HG02938 (cell line): ENCODE results near the gene DYDC1.
"Not testable (repeated sequence)": the region's sequence is repeated elsewhere in the genome, so short reads cannot be mapped to it uniquely, and the experiment has no call there.

Source experiments
- ATAC-seq: cut with Tn5 transposase; IDR thresholded peaks from one replicate; pipeline ENCODE4 v1.9.1; 2021; ENCODE audit warnings: mild to moderate bottlenecking, moderate library complexity; ENCODE audit not compliant: unreplicated experiment

DYDC1 gene

DNA sequence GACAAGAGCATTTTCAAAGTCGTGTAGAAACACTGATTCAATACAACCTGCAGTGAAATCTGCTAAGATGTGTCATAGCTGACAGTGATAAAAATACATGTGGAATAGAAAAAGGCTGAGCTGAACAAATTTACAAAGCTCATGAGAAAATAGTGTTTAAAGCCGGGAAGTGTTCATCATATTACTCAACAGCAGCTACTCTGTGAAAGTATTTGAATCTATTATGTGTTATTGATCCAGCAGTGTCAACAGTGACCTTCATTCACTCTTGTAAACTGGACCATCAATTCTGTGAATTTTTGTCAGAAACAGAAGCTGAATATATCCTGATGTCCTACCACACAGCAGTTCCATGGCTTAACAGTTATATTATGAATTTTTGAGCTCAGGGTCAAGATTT is 11.6 kb downstream of the DYDC1 start:
- ATAC-seq, result no peak

DNA sequence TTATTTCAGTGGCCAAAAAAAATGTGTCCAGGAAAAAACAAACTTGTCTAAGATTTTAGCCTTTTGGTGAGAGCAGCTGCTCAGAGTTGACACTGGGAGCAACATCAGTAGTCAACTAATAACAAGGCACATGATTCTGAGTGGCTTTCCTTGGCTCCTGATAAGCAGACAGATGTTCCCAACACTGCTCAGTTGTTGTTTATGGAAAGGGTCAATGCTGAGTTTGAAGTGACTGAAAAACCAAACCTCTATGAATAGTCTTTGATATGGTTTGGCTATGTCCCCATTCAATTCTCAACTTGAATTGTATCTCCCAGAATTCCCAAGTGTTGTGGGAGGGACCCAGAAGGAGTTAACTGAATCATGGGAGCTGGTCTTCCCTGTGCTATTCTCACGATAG is 12.3 kb downstream of the DYDC1 start:
- no peak for ATAC-seq

DNA sequence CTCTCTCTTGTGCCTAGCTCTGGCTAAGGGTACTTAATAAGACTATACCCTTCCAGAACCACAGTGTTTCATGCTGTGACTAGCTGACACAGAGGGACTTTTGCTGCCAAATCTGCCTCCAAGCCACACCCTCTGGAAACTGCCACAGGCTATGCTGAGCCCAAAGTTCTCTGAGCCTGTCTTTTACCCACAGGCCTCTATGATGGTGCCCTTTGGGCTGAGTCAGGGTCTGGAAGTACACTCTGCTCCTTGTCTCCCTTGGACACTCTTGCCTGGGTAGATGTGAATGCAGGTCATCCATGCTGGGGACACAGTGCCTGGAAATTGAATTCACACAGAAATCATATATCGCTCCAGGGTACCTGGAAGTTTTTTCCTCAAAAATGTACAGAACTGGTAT is 22.6 kb downstream of the DYDC1 start:
- ATAC-seq, result no peak

DNA sequence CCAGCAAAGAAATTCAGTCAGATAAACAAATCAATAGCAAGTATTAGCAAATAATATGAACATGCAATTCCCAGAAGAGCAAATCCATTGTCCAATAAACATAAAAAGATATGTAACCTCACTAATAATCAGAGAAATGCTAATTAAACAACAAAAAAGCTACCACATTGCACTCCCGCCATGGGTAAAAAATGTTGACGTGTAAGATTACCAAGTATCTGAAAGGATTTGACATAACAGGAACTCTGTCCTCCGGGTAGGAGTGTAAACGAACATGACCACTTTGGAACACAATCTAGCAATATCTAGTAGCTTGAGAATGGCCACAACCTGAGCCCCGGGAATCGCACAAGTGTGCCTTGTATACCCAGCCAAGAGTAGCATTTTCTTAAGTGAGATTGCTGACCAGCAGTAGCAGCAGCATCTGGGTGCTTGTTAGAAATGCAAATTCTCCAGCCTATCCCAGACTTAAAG is 31.6 kb downstream of the DYDC1 start:
- ATAC-seq, result no peak

DNA sequence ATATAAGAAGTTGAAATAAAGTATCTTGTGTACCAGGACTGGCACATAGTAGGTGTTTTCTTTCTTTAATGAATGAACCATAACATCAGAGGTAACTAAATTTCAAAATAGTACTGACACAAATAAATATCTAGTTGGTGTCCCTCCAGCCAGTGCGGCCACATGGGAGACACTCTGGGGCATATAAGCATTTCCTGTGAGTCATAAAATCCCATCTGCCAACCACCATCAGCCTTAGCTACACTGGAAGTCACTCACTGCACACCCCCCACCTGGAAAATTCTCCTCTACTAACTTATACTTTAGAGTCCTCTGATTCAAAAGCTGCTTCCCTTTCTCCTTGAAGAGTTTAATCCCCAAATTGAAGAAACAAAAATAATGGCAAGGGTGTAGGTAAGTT is 32.5 kb downstream of the DYDC1 start:
- no peak for ATAC-seq

DNA sequence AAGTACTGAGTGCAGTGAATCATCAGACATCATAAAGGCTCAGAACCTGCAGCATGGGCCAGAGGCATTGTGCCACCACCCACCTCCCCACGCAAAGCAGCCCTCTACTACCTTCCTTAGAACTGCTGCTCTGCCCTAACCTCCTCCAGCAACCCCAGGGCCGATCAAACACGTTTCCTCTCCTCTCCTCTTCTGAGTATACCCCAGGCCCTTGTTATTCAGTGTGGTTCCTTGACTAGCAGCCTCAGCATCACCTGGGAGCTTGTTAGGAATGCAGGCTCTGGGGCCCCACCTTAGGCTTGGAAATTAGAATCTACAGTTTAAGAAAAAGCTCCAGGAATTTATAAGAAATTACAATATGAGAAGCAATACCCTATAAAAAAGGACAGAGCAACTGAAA is 33.2 kb downstream of the DYDC1 start:
- no peak for ATAC-seq

DNA sequence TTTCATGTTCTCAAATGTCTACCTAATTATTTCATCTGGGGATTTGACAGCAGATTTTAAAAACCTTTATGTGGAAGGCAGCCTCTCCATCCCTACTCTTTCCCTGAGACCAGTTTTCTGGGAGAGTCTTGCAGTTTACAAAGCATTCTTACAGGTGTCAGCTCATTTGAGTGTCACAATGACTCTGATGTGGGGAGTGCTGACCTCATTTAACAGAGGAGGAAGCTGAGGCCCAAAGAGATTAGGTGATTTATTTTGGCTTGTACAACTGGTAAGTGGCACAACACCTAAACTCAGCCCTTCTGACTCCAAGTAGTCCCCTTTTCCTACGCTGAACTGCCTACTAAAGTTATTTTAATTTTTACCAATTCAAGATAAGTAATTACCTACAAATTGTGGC is 33.8 kb downstream of the DYDC1 start:
- no peak for ATAC-seq

DNA sequence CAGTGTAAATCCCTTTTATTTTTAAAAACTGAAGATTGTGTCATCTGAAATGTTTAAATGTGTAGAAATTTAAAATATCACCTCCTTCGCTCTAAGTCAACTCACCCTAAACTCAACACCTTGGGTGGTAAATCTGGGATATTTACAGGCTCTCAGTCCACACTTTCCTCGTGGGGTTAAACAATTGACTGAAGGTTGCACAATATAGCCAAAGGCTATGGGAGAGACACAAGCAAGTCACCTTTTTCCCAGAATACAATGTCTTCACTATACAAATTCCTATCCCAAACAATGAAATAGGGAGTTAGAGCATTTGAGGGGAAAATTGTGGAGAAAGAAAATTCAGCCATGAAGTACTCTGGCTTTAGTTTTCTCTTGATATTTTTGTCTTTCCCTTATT is 34.4 kb downstream of the DYDC1 start:
- no peak for ATAC-seq

DNA sequence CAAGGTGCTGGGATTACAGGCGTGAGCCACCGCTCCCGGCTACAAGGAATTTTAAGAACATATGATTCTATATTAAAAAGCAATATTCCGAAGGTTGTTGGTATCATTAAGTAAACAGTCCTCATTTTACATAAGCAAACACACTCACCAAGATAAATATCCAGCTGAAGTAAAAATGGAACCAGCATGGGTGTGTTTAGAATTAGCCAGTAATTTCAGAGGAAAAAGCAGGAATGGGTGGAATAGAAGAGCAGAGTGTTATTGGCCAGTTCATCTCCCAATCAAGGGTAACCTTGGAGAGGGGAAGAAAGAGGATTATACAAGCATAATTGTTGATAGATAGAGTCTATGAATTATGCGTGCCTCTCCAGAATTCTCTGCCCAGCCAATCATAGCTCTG is 35.4 kb downstream of the DYDC1 start:
- no peak for ATAC-seq

DNA sequence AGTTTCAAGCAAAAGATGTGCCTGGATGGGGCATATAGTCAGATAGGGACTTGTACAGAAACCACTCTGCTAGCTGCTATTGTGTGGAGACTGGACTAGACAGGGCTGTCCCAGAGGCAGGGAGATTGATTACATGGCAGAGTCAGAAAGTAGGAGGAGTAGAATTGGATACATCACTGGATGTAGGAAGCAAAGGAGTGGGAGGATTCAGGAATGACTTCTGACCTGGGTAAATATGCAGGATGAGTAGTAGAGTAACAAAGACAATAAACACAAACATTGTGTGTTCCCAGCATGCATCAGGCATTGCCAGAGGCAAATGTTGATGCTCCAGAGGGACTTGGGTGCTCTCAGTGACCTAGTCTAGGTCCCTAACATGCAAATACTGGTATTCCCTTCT is 36.2 kb downstream of the DYDC1 start:
- ATAC-seq, result no peak

DNA sequence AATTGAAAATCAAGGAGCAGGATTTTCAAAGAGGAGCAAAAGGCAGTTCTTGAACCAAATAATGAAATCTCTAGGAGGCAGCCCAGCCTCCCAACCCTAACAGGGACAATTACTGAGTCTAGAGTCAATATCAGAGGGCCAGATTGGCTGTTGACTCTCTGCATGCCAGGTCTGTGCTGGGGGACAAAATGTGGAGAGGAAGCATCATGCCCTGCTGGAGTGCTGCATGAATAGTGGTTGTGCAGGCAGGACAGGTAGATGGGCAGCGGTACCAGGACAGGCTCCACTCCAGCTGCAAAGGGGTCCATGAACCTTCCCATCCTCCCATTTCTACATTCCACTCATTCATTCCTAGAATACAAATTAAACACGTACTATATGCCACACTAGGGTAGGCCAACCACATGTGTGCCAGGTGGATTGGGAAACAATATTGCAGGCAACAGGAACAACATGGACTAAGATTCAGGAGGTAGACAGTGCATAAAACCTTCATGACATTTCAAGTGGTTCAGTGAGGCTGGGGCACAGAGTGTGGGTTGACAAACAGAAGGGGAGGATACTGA is 36.7 kb downstream of the DYDC1 start:
- no peak for ATAC-seq

DNA sequence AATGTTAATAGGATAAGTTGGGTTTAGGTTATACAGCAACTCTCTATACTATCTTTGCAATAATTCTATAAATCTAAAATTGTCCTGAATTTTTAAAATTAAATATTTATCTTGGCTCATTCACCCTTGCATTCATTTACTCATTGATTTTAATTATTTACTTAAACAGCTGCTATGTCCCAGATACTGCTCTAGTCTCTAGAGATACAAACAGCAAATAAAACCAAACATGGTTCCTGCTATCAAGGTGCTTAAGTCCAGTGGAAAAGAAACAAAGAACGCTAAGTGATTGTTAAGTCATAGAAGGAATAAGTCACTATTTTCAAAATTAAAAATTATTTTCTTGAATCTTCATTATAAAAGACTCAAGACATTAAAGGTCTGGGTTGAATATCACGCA is 37.2 kb downstream of the DYDC1 start:
- ATAC-seq, result no peak

DNA sequence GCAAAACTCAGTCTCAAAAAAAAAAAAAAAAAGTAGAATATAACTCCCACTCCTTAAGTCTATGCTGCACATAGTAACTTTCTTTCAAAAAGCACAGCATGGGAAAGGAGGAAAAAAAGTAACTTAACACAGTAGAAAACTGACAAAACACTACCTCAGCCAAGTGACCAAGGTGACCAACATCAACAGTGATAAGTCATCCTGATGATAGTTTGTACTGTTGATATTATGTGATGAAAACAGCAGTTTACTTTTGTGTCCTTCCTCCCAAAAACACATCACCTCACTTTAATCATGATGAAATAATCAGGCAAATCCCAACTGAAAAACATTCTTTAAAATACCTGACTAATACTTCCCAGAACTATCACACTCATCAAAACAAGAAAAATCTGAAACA is 37.8 kb downstream of the DYDC1 start:
- ATAC-seq, result no peak

DNA sequence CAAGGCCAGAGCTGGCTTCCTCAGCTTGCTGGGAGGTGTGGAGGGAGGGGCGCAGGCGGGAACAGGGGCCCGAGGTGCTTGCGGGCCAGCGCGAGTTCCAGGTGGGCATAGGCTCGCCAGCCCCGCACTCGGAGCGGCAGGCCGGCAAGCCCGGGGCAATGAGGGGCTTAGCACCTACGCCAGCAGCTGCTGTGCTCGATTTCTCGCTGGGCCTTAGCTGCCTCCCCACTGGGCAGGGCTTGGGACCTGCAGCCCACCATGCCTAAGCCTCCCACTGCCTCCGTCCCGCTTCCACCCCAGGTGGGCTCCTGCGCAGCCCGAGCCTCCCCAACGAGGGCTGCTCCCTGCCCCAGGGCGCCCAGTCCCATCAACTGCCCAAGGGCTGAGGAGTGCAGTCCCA is 41.2 kb downstream of the DYDC1 start:
- ATAC-seq, result no peak

DNA sequence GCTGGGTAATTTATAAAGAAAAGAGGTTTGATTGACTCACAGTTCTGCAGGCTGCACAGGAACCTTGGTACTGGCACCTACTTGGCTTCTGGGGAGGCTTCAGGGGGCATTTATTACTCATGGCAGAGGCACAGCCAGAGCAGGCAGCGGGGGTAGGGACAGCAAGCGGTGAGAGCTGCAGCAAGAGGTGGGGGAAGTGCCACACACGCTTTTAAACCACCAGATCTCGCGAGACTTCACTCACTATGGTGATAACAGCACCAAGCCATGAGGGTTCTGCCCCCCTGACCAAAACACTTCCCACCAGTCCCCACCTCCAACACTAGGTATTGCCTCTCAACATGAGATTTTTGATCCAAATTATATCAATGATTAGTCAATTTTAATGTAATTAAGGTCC is 43.0 kb downstream of the DYDC1 start:
- ATAC-seq, result no peak

DNA sequence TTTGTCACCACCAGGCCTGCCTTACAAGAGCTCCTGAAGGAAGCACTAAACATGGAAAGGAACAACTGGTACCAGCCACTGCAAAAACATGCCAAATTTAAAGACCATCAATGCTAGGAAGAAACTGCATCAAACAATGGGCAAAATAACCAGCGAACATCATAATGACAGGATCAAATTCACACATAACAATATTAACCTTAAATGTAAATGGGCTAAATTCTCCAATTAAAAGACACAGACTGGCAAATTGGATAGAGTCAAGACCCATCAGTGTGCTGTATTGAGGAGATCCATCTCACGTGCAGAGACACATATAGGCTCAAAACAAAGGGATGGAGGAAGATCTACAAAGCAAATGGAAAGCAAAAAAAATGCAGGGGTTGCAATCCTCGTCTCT is 50.6 kb downstream of the DYDC1 start:
- ATAC-seq, result not testable (repeated sequence)

DNA sequence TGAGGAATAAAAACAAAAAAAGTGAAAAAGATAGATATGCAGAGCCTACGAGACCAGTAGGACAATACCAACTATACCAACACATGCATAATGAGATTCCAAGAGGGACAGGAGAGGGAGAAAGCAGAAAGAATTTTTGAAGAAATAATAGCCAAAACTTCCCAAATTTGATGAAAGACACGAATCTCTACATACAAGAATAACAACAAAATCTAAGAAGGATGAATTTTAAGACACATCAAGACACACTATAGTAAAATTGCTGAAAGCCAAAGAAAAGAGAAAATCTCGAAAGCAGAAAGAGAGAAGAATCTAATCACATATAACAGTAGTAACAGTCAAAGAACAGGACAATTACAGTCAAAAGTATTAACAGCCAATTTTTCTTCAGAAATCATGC is 59.6 kb downstream of the DYDC1 start:
- ATAC-seq, result no peak

DNA sequence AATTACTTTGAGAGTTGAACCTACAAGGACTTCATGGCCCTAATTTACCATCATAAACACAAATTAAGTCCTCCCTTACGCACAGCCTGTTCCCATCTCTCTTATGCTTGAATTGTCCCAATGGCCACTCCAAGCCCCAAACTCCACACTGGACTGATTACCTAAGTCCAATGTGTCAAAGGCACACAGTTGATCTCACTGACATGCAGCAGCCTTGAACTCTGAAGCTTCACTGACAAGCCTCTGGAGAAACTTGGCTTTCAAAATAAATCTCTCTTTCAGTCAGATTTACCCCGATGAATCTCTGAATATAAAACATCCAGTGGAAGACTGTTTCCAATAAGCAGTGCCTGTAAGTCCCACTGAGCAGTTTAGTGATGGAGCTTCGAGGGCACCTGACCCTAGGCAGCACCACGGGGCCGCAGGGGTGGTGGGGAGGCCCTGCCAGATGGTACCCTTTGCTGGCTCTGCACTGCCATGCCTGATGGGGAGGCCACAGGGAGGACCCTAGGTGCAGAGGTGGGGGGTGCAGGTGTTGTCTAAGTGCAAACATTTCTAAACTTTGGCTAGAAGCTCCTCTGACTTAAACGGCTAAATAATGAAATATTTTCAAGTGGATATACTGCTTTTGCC is 63.8 kb downstream of the DYDC1 start:
- no peak for ATAC-seq

DNA sequence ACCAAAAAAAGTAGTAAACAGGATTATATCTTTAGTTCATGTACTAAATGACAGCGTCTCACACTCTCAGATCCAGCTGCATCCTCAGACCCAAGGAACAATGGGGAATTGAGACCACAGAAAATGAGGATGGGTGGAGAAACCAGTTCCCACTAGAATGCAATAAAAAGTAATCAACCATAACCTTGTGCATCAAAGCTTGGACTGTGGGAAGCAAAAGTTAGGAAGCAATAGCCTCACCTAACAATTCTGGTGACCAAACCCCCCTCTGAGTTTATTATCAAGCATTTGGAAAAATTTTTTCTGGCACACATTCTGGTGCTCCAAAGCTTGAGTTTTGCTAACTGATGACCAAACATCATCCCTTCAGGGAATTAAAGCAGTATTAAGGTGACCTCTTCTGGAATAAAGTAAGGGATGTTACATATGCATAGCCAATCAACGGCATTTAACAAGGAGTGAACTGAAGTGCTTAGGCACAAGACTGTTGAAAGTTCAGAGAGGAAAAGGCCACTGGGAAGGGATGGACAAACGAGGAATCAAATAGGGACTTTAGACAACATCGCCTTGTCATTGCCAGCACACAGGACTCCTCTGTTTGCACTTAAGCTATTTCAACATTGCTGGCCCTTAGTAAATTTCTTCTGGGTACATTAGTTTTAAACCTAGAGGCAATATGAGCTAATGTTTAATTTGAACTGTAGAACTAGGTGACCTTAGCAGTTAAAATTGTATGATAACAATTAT is 65.9 kb downstream of the DYDC1 start:
- ATAC-seq, result no peak

DNA sequence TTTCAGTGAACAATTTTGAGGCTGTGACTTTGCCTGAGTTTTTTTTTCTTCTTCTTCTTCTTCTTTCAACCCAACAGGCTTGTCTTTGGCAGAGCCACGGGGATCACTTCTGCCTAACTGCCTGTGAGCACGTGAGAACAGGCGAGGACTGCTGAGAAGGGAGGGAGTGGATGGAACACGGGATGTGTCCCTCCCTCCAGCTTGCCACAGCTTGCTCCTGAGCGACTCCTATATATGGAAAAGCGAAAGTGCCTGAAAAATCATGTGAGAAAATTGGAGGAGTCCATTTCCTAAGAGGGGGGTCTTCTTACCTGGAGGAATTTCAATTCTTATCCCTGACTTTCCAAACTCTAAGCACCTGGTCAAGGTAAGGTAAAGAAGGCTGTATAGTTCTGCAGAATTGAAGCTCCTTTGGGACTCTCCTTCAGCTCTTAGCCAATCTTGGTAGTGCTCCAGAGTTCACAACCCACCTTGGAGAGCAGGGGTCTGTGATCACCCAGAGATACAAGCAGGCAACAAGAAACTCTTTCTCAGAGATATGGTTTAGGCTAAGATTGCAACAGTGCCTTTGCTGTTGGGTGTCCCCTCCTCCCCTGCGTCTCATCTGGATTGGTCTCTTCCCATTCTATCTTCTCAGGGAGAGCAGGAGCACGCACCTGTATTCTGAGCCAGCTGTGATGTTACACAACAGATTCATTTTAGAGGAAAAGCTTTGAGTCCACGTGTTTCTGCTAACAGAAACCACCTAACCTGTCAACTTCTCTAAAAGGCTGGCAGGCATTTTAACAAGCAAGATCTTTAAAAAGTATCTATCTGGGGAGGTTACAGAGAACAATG is 66.9 kb downstream of the DYDC1 start, which contains the start of gene MAT1A:
MAT1A (minus strand) TSS at position 208 of the 837 bp plus-strand sequence. CDS start 235 bp downstream, outside the sequence.
- ATAC-seq, result no peak

DNA sequence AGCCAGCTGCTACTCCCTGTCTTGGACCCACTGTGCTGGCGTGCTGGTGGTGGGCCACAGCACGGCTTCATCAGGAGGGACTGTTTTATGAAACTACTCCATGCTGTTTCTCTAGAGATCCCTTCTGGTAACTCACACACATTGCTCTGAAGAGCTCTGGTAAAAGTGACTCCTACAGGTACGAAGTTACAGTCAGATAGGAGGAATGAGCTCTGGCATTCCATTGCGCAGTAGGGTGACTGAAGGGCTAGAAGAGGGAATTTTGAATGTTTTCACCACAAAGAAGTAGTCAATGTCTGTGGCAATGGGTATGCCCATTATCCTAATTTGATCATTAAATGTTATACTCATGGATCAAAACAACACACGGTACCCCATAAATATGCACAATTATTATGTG is 67.7 kb downstream of the DYDC1 start:
- ATAC-seq, result no peak
